GM12872 (cell line): ENCODE data around the gene HFM1.

Experiments
- TF ChIP-seq, protein P1 (sequence below): IDR thresholded peaks from 3 replicates; pipeline ENCODE4 v1.5.1; 2011; ENCODE audit warnings: low read depth, mild to moderate bottlenecking, low read length, moderate library complexity; ENCODE audit not compliant: insufficient read depth

Gene HFM1

DNA sequence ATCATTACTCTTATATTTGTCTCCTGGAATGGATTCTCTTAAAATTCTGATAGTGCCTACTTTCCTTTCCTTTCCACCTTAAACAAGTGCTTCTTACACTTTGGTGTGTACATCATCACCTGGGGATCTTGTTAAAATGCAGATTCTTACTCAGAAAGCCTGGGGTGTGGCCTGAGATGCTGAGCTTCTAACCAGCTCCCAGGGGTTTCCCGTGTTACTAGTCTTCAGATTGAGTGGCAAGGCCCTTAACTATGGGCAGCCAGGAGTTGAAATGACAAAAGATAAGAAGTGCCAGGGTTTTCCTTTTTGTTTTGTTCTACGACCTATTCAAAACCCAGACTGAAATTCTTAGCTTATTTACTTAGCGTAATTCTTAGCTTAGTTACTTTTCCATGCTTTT is 159.2 kb downstream of the HFM1 start:
- TF ChIP-seq, protein P1, sequence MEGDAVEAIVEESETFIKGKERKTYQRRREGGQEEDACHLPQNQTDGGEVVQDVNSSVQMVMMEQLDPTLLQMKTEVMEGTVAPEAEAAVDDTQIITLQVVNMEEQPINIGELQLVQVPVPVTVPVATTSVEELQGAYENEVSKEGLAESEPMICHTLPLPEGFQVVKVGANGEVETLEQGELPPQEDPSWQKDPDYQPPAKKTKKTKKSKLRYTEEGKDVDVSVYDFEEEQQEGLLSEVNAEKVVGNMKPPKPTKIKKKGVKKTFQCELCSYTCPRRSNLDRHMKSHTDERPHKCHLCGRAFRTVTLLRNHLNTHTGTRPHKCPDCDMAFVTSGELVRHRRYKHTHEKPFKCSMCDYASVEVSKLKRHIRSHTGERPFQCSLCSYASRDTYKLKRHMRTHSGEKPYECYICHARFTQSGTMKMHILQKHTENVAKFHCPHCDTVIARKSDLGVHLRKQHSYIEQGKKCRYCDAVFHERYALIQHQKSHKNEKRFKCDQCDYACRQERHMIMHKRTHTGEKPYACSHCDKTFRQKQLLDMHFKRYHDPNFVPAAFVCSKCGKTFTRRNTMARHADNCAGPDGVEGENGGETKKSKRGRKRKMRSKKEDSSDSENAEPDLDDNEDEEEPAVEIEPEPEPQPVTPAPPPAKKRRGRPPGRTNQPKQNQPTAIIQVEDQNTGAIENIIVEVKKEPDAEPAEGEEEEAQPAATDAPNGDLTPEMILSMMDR, result no peak

DNA sequence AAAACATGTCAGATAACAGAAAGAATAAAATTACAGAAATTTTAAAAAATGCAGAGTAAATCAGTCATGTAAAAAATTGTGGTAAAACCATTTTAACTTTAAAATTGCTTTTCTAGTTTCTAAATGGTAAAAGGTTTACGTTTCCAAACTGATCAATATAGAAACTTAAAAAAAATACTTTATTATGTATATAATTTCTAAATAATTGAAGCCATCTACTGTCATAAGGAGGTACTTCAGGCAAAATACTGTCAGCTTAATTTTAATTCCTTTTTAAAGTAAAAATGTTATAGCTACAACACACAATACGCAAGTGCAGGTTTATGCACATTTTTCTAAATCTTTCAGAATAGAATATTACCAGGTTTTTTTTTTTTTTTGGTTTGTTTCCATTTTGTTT is 159.9 kb downstream of the HFM1 start:
- TF ChIP-seq, protein P1, result no peak

DNA sequence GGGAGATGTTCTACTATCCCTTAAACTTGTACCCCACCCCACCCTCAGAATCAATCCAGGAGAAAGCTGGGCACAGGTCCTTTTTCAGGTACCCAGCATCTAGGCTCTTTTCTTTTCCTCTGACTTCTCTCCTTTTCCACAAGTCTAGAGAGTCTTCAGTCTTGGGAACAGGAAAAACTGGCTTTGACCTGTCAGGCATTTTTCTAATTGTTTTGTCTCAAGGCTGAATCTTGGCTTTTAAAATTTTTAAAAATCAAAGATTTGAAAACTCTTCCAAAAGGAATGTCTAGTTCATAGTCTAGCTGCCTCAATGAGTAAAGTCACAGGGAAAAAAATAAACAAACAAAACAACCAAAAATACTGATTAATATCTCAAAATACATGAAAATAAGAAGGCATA is 161.5 kb downstream of the HFM1 start:
- TF ChIP-seq, protein P1, result no peak

DNA sequence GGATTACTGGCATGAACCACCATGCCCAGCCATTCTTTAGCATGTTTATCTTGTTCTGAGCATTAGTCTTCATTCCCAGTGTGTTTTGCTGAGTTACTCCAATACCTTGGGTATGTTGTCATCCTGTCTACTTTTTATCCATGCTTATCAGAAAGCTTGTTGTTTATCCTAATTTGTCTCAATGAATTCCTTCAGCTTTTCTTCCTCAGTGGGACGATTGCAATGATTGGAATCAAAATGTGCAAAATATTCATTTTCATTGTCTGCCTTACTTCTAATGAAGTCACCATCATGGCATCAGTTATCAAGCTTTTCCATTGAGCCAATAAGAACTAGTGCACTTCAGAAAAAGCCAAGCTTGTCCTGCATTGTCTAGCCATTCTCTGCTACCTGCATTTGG is 170.5 kb downstream of the HFM1 start:
- TF ChIP-seq, protein P1, result no peak

DNA sequence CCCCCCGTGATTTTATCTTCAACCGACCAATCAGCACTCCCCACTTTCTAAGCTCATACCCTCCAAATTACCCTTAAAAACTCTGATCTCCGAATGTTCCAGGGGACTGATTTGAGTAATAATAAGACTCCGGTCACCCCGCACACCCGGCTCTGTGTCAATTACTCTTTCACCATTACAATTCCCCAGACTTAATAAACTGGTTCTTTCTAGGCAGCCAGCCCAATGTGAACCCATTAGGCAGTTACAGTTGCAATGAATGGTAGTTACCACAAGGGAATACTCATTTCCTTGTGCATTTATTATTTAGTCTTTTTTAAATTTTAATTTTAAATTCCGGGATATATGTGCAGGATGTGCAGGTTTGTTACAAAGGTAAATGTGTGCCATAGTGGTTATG is 177.9 kb downstream of the HFM1 start:
- TF ChIP-seq, protein P1, result no peak

DNA sequence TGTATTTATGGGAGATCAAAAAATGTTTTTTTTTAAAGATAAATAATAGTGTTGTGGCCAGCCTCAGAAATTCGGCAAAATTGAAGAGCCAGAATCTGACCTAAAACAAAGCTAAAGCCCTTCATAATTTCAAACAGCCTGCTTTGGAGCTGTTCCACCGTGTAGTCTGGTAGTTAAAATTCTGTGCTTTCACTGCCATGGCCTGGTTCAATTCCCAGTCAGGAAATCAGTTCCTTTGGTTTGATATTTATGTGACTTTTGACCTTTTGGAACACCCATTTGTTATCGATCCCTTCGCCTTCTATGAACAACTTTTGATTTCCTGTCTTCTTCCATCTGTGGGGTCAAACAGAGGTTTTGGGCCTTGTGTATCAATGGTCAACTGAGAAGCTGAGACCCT is 179.8 kb downstream of the HFM1 start:
- TF ChIP-seq, protein P1, result no peak

DNA sequence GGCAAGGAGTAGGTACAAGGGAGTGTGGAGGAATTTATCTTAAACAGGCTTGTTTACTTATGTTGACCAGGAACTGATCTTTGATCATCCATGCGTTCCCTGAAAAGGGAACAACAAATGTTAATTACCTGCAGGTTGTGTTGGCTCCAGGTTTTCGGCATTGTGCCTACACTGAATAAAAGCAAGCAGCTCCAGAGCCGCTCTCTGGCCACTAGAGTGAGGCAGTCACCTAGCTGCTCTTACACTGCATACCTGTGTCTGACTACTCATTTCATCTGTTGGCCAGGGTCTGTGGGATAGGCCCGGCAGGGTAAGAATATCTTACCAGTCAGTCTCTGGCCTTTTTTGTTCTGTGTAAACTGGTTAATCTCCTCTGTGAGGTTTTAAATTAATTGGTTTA is 183.6 kb downstream of the HFM1 start:
- TF ChIP-seq, protein P1, result no peak

DNA sequence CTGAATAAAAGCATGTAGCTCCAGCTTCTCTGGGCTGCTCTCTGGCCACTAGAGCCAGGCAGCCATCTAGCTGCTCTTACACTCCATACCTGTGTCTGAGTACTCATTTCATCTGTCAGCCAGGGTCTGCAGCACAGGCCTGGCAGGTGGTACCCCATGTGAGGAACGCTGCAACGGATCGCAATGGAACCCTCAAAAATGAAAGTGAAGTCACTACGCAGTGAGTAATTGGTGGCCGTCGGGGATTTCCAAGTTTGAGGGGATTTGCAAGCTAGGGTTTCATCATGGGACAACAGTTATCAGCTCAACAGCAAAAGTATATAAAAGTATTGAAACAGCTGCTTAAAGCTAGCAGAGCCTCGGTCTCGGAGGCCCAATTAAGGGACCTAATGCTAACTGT is 186.7 kb downstream of the HFM1 start:
- TF ChIP-seq, protein P1, result no peak
